NCI-H2196 (cell line): Measurements from ENCODE around the gene TSPAN16.

Experiments
- DNase-seq: peaks from one replicate; lab custom pipeline; 2025; ENCODE audit not compliant: unreplicated experiment; lab: John Stamatoyannopoulos, UW

Gene TSPAN16, protein sequence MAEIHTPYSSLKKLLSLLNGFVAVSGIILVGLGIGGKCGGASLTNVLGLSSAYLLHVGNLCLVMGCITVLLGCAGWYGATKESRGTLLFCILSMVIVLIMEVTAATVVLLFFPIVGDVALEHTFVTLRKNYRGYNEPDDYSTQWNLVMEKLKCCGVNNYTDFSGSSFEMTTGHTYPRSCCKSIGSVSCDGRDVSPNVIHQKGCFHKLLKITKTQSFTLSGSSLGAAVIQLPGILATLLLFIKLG

DNA sequence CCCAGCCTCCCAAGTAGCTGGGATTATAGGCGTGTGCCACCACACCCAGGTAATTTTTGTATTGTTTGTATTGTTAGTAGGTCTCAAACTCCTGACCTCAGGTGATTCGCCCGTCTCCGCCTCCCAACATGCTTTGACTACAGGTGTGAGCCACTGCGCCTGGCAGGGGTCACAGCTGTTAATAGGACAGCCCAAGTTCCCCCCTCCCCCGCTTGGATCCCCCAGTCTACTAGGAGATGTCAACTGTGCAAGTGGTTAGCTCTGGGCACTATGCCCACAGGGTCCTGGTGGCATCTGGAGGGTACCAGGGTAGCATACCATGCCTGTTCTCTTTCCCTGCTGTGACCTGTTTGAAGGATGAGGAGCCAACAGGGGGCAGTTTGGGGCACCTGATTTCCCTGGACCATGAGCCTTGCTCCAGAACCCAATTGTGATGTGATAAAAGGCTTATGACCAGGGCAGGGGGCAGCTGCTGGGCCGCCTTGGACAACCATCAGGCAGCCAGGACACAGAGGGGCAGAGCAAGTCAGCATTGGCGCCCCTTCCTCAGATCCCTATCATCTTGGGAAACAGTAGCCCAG lies at the start of gene TSPAN16:
TSS of gene TSPAN16 (plus strand) at position 496 of the 581 bp plus-strand sequence. CDS start 138 bp downstream, outside the sequence.
- no peak for DNase-seq

DNA sequence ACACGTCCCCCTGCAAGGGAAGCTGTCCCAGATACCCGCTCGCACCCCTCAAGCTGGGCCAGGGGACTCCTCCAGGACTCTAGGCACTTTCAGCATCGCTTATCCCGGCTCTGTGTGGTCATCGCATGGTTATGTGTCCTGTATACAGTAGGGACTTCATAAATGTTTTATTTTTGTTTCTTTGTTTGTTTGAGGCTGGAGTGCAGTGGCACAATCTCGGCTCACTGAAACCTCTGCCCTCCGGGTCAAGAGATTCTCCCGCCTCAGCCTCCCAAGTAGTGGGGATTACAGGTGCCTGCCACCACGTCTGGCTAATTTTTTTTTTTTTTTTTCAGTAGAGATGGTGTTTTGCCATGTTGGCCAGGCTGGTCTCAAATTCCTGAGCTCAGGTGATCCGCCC lies 49.0 kb upstream of the TSPAN16 start:
- DNase-seq = no peak

DNA sequence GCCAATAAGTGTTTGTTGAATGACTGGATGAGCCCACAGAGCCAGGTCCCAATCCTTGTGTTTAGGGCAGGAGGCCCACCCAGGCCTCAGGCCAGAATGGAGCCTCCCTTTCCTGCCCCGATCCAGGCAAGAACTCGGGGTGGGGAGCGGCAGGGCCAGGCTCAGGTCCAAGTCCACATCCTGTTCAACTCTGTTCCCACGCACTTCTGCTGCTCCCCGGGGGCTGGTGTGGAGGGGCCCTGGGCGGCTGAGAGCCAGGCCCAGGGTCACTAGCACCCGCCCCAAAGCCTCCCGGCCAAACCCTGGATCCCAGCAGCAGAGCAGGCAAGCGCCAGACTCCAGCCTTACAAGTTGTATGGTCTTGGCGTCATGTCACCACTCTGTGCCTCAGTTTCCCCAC lies 48.6 kb upstream of the TSPAN16 start:
- DNase-seq = no peak

DNA sequence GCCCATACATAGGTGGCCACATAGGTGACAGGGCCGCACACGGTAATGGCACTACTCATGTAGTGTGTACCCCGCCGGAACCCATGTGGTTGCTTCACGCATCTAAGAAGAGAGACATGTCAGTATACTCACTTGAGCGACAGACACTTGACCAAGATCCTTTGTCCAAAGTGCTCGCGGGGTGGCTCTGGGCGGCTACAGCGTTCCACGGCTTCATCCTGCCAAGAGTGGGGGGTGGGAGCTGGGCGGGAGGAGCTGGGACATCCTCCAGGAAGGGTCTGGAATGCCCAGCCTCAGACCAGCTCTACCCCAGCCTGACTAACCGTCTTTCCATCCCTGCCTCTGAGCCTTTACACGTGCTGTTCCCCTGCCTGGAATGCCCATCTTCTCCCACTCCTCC lies 48.0 kb upstream of the TSPAN16 start:
- DNase-seq = no peak

DNA sequence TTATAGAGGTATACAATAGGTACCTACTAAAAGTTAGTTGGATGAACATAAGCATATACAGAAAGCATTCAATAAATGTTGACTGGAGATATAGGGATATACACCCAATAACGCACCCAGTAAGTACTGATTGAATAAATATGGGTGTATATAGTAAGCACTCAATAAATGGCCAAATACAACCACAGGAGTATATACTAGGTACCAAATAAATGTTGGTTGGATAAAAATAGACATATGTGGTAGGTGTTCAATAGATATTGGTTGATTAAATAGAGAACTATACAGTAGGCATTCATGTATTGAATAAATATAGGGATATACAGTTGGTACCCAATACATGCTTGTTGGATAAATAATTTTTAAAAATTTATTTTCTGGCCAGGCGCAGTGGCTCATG lies 47.1 kb upstream of the TSPAN16 start:
- no peak for DNase-seq

DNA sequence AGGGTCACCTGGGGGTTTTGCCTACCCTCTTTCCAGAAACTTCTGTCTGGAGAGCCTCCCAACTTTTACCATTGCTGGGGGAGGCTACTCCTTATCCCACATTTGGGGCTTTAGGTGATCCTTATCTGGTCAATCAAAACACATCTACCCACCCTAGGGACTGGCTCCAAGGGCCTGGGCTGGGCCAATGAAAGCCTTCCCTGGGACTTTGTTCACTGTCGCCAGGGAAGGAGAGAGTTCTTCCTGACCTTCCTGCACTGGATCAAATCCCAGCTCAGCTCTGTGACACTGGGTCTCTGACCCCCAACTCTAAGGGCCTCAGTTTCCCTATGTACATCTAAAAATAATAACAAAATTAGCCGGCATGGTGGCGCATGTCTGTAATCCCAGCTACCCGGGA lies 44.7 kb upstream of the TSPAN16 start:
- no peak for DNase-seq

DNA sequence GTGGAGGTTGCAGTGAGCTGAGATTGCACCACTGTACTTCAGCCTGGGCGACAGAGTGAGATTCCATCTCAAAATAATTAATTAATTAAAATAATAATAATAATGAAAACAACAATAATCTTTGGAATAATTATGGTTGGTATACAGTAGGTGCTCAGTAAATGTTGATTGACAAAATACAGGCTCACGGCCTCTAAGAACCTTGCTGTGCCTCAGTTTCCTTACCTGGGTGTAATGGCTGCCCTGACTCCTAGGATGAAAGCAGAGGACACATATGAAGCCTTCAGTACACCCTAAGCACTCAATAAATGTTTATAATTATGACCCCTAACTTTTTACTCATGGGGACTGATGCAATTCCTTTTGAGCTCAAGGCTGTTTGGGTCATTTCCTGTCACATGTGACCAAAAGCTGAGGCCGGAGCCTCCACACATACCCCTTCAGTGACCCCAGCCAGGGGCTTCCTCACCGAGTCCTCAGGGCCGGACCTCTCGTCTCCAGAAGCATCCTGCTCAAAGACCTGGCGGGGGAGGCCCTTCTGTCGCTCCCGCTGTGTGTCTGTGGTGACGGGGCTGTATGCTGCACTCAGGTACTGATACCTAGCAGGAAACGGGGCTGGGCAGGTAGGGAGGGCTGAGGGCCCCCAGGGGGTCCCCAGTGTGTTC lies 44.2 kb upstream of the TSPAN16 start:
- no peak for DNase-seq

DNA sequence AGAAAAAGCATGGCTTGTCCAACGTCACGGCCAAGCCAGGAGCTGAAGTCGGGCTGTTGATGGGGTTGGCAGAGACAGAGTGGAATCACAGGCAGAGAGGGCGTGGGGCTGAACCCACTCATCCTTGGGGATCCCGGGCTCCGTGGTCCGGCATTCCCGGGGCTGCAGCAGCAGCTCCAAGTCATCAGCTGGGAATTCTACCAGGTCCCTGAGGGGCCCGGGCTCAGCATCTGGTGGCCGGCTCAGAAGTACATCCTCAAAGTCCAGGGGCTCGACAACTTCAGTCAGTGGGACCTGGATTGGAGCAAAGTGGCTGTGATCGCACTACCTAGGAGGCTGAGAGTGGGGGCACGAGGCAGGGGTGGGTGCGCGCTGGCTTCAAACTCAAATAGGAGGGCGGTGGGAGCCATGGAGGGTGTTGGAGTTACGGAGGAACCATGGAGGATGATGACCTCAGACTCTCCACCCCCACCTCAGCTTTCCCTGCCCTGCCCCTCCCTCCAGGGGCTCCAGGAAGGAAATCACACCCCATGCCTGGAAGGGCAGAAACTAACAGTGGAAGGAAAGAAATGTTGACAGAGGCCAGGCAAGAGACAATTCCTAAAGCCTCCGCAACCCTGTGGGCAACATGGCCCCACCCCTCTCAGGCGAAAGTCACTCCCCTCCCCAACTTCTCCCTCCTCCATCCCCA lies 43.1 kb upstream of the TSPAN16 start:
- DNase-seq = no peak

DNA sequence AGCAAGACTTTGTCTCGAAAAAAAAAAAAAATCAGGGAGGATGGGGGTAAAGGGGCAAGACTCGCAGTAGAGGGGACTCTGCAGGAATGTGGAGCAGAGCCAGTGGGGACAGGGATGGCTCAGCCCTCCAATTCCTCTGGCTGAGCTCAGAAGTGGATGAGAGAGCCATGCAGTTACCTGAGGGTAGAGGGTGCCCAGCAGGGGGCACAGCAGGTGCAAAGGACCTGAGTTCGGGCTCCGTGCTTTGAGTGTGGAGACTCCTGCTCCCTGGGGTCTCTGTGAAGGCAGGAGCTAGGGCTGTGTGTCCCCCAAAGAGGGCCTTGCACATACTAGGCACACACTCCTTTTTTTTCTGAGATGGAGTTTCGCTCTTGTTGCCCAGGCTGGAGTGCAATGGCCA lies 41.3 kb upstream of the TSPAN16 start:
- no peak for DNase-seq

DNA sequence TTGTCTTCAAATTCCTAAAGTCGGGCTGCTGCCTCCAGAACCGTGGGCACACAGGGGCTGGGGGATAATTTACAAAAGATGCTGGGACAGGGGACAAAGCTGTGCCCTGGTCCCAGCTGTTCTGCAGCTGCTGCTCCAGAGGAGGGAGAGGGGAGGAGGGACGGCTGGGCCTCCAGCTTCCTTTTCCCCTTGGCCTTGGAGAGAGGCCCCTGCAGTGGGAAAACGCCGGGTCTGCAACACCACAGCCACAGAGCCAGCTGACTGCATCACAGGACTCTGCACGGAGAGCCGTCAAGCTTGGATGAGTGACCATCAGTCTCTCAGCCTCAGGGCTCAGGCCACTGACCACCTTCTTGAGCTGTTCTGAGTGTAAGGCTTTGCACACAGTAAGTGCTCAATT lies 39.8 kb upstream of the TSPAN16 start:
- no peak for DNase-seq

DNA sequence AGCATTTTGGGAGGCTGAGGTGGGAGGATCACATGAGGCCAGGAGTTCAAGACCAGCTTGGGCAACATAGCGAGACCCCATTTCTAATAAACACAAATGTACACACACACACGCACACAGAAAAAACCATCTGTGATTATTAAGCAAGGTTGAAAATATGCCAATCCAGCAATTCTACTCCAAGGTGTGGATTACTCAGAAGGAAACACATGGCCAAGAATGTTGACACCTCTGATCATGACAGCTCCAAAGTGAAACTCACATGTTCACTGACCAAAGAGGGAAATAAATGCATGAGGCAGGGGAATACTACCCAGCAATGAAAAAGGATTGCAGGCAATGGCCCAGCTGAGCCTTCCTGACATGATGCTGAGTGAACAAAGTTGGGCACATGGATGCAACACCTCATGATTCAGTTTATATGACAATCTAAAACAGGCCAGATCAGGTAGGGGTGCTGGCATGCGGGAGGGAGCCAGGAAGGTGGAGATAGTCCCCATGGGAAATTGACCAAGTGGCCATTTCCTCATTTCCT lies 38.0 kb upstream of the TSPAN16 start:
- no peak for DNase-seq

DNA sequence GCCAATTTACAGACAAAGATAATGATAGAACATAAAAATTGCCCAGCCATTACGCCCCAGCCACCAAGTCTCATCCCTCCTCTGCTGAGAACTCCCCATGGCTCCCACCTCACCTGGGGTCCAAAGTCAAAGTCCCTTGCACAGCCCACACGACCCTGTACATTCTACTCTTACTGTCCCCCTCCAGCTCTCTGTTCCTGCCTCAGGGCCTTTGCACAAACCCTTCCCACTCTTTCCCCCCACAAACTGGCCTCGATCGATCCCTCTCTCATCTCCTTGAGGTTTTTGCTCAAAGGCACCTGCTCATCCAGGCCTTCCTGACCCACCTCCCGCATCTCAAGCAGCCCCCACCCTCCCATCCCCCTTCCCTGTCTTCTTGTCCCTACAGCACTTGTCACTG lies 35.0 kb upstream of the TSPAN16 start:
- DNase-seq = no peak

DNA sequence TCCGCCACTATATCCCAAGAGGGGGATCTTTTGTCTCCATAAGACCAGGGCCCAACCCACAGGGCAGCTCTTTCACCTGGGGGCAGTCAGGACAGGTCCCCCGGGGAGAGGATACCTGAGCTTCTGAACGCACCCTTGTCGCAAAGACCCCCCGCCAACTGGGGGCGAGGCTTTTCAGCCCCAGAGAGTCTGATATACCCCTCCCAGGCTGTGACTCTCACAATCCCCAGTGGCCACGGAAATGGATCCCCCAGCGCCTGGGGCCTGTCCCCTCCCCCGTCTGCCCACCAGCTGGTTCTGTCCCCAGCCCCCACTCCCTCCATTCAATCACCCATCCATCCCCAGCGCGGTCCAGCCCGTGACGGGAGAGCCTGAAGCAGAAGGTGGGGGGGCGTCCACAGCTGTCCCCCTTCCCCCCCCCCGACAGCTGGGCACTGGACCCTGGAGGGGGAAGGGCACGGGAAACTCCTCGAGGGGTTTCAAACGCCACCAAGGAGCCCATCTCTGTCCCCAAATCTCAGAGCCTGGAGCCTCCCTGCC lies 34.5 kb upstream of the TSPAN16 start:
- no peak for DNase-seq

DNA sequence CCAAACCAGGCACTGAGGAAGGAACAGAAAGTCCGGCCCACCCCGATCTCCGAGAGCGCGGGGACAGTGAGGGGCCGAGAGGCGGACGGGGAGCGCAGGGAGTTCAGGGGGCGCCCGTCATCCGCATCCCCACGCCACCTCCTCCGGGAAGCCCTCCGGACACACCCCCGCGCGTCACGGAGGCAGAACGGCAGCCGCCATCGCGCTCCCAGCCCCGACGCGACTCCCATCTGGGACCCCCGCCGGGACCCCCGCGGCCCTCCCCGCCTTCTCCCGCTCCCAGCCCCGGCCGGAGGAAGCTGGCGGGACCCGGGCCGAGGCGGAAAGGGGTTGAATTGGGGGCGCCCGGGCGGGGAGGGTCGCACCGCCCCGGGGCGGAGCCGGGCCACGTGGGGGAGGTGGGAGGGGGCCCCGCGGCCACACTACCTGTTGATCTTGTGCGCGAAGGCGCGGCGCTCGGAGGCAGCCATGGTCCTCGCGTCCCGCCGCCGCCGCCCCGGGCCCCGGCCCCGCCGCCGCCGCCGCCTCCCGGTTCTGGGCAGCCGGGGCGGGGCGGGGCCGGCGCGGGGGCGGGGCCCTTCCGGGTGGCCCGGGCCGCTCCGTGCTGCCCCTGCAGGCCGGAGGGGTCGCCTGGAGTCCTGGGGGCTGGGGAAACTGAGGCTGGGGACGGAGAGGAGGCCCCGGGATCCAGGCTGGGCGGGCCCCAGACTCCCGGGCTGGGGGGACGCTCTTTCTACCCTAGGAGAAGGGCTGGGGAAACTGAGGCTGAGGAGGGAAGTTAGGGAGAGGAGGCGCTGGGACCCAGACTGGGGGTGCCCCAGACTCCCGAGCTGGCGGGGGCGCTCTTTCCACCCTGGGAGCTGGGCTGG lies 33.8 kb upstream of the TSPAN16 start, which contains the start of gene DOCK6:
TSS of gene DOCK6 (minus strand) at position 554 of the 869 bp plus-strand sequence. CDS start at position 470, 84 bp downstream.
- DNase-seq = peak; percentile 20

DNA sequence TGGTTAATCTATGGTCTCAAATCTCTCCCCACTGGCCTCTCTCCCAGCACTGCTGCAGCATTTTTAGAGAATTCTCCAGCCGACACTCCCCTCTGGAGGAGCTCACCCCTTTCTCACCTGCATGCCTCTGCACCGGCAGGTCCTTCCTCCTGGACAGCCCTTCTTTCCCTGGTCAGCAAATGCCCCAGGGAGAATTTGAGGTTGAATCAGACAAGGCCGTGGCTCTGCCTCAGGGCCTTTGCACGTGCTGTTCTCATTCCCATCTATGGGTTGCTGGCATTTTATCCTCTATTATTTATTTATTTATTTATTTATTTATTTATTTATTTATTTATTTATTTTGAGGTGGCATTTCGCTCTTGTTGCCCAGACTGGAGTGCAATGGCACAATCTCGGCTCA lies 32.2 kb upstream of the TSPAN16 start:
- no peak for DNase-seq

DNA sequence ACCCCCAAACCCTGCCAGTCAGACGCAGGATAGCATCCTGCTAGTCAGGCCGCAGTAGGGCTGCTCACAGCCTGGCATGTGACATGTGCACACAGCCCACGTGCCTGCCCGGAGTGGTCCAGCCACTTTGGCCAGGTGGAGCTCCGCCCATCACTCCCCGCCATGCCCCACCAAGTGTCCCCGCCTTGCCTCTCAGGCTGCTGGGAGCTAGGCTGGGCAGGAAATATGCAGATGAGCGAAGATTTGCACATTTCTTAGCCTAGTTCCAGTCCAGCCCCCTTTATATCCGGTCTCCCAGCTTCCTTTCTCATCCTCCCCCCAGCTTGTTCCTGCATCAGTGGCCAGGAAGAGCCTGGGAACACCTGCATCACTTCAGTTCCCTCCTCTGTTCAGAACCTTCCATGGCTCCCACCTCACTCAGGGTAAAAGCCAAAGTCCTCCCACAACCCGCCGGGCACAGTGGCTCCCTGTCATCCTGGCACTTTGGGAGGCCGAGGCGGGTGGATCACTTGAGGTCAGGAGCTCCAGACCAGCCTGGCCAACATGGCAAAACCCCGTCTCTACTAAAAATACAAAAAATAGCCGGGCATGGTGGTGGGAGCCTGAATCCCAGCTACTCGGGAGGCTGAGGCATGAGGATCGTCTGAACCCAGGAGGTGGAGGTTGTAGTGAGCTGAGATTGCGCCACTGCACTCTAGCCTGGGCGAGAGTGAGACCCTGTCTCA lies 31.3 kb upstream of the TSPAN16 start:
- DNase-seq = peak; percentile 44

DNA sequence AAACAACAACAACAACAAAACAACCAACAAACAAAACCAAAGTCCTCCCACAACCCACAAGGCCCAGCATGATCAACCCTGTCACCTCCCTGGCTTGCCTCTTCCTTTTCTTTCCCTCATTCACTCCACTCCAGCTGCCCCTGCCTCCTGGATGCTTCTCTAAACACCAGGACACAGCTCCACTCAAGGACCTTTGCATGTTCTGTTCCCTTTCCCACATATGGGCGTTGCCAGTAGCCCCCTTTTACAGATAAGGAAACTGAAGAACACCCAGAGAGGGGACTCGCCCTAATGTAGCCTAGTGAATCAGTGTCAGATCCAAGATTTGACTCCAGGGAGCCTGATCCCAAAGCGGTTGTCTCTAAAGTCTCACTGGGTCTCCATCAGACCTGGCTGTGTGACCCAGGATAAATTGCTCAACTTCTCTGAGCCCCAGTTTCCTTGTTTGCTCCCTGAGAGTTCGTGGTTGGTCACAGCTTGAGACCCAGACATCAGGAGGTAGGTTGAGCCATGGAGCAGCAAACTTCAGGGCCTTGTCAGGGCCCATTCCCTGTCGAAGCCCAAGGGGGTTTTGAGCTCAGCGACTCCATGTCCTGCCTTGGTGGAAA lies 30.7 kb upstream of the TSPAN16 start:
- DNase-seq = no peak

DNA sequence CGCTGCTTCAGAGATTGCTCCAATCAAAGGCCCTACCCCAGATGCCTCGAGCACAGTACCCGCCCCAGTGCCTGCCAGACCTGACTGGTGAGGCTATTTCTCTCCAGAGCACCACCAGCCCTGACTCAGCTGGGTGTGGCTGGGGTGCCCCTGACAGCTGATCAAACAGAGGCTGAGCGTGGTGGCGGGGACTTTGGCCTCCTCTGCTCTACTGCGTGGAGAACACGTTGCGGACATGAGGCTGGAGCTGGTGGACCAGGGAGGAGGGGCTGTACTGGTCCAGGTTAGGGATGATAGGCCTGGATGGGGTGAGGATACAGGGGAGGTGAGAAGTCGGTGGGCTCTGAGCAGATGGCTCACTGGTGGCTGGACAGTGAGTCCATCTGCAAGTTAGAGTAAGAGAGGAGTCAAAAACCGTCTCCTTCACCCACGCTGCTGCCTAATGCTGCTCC lies 30.1 kb upstream of the TSPAN16 start:
- peak; percentile 33 for DNase-seq
